Nephron progenitor cell (in vitro differentiated cells): ENCODE data around the gene IFNAR1.

ENCODE experiments used
- DNase-seq: peaks from one replicate; pipeline ENCODE4 v3.0.0; 2021
- H3K27ac Mint-ChIP-seq: 2 replicates; pipeline ENCODE4 v1.8.0; 2021; ENCODE audit warnings: mild to moderate bottlenecking, moderate library complexity, mixed read lengths
- H3K27me3 Mint-ChIP-seq: 2 replicates; pipeline ENCODE4 v1.8.0; 2021; ENCODE audit warnings: mild to moderate bottlenecking, low read depth, mixed read lengths; ENCODE audit not compliant: poor library complexity
- H3K36me3 Mint-ChIP-seq: 2 replicates; pipeline ENCODE4 v1.8.0; 2021; ENCODE audit warnings: low read depth, mixed read lengths
- H3K4me1 Mint-ChIP-seq: 2 replicates; pipeline ENCODE4 v1.8.0; 2021; ENCODE audit warnings: mixed read lengths
- H3K4me3 Mint-ChIP-seq: 2 replicates; pipeline ENCODE4 v1.8.0; 2021; ENCODE audit warnings: mild to moderate bottlenecking, moderate library complexity, mixed read lengths
- H3K9me3 Mint-ChIP-seq: 2 replicates; pipeline ENCODE4 v1.8.0; 2021; ENCODE audit warnings: mild to moderate bottlenecking, moderate library complexity, mixed read lengths
- CTCF ChIP-seq: fragments of 200-600 bp; sonication (generic); IDR thresholded peaks from 2 replicates; pipeline ENCODE4 v1.5.0; 2021; ENCODE audit warnings: antibody characterized with exemption

IFNAR1 gene

DNA sequence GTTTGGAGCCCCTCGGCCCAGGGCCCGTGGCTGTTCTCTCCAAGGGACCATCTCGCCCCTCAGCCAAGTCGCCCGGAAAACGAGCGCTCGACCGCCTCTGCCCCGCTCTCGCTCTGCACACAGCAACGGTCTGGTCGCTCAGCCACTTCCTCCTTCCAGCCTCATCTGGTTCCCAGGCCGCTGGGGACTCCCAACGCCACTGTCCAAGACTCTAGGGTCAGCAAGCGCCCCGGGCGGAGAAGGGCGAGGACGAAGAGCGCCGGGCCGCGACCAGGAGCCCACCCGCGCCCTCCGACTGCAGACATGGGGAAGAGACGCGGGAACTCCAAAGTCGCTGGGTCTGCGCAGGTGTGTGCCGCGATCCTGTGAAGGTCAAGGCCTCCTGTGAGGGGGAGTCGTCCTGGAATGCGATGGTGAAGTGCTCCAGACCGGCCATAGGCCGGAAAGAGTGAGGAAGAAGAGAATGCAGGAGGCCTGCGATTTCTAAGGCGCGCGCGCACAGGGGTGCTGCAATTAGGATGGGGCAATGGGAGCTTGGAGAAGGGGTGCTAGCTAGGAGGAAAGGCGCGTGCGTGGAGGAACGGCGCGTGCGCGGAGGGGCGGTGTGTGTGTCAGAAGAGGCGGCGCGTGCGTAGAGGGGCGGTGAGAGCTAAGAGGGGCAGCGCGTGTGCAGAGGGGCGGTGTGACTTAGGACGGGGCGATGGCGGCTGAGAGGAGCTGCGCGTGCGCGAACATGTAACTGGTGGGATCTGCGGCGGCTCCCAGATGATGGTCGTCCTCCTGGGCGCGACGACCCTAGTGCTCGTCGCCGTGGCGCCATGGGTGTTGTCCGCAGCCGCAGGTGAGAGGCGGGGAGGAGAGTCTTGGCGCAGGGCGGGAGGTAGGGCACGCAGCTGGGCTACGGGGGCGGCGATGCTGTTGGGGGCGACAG is at the start of gene IFNAR1:
IFNAR1 (plus strand) TSS at position 680 of the 931 bp plus-strand sequence; CDS start at position 766, 86 bp downstream.
- H3K36me3 Mint-ChIP-seq, result peaks cover 31% of the 10 kb centered on the region
- no peak for TF ChIP-seq CTCF

DNA sequence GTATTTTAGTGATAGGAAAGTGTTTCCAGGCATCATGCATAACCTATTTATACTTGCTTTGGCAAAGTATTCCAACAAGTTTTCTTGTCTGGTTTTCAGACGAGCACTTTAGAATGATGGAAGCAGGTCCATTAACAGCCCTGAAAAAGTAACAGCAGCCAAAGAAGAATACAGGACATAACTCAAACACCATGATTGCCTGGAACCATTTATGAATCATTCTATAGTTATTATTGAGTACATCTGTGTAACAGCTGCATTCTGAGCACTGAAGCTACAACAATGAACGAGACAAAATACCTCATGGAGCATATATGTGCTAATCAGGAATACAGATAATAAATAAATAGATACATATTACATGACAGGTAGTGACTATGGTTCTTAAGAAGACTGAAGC is 46.0 kb upstream of the IFNAR1 start:
- H3K27me3 Mint-ChIP-seq, result peaks cover 4% of the 10 kb centered on the region
- no peak overlapping the region for H3K4me3 Mint-ChIP-seq
- peaks cover 55% of the 10 kb centered on the region for H3K36me3 Mint-ChIP-seq
- no peak overlapping the region for H3K27ac Mint-ChIP-seq
- no peak for TF ChIP-seq CTCF
- H3K4me1 Mint-ChIP-seq, result no peaks in the 10 kb centered on the region
- H3K9me3 Mint-ChIP-seq, result peaks cover 18% of the 10 kb centered on the region
- no peak for DNase-seq

More for the DNA sequence above, at the start of gene IFNAR1:
- H3K27me3 Mint-ChIP-seq, result no peaks in the 10 kb centered on the region
- DNase-seq, result peak; percentile 99
- peaks cover 28% of the 10 kb centered on the region for H3K9me3 Mint-ChIP-seq
- H3K4me3 Mint-ChIP-seq, result no peak within 1 kb of the TSS
- no peaks in the 10 kb centered on the region for H3K4me1 Mint-ChIP-seq
- no peak within 1 kb of the TSS for H3K27ac Mint-ChIP-seq

GRCh38 chr21:33279330-33279820 is 45.4 kb upstream of the IFNAR1 start:
- no peak overlapping the region for H3K27ac Mint-ChIP-seq
- no peak for TF ChIP-seq CTCF
- peaks cover 4% of the 10 kb centered on the region for H3K27me3 Mint-ChIP-seq
- H3K9me3 Mint-ChIP-seq, result peaks cover 16% of the 10 kb centered on the region
- peaks cover 2% of the 10 kb centered on the region for H3K4me1 Mint-ChIP-seq
- H3K36me3 Mint-ChIP-seq, result peaks cover 56% of the 10 kb centered on the region
- DNase-seq, result no peak
- H3K4me3 Mint-ChIP-seq, result no peak overlapping the region

DNA sequence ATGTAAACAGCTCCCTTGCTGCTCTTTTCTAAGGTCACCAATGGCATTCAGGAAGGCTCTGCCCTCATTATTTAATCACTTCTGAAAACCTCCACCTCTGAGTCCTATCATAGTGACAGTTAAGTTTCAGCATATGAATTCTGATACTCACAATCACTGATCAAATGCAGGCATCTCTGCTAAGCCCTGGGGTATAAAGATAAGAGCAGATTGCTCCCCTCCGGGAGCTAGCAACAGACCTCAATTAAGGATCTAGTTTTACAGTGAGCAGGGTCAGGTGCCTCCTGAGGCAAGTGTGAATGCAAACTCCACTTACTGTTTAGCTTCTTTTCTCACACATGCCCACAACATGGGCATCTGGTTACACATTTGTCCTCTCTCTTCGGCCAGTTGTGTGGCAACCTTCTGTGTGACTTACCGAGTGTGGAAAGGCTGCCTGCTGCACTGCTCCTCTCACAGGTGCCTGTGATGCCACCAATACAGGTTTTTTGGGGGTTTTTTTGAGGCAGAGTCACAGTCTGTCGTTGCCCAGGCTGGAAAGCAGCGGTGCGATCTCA is 43.6 kb upstream of the IFNAR1 start:
- peaks cover 12% of the 10 kb centered on the region for H3K4me1 Mint-ChIP-seq
- peaks cover 16% of the 10 kb centered on the region for H3K9me3 Mint-ChIP-seq
- no peak for TF ChIP-seq CTCF
- peaks cover 4% of the 10 kb centered on the region for H3K27me3 Mint-ChIP-seq
- DNase-seq, result no peak
- H3K27ac Mint-ChIP-seq, result no peak overlapping the region
- H3K4me3 Mint-ChIP-seq, result no peak overlapping the region
- peaks cover 52% of the 10 kb centered on the region for H3K36me3 Mint-ChIP-seq

DNA sequence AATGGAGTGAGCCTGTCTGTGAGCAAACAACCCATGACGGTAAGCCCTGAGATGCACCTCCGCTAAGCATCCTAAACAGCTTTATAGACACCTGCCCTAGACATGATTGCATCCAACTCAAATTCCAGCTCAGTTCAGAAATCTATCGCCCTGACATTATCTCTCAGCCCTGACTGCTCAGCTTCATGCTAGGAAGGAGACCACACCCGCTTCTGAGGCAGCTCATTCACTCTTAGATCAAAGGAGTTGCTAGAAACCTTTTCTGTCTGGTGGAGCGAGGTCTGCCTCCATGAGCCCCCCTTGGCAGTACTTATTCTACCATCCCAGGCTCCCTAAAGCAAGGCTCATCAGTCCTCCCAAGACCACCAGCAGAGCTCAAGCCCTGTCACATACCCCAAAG is 41.6 kb upstream of the IFNAR1 start:
- H3K36me3 Mint-ChIP-seq, result peaks cover 42% of the 10 kb centered on the region
- H3K9me3 Mint-ChIP-seq, result peaks cover 13% of the 10 kb centered on the region
- DNase-seq, result no peak
- peaks cover 8% of the 10 kb centered on the region for H3K27me3 Mint-ChIP-seq
- H3K4me3 Mint-ChIP-seq, result no peak overlapping the region
- H3K27ac Mint-ChIP-seq, result no peak overlapping the region
- peaks cover 21% of the 10 kb centered on the region for H3K4me1 Mint-ChIP-seq
- TF ChIP-seq CTCF, result no peak
